Activated CD4-positive, alpha-beta memory T cell treated with anti-CD3 and anti-CD28 coated beads for 36 hours (primary cell): ENCODE measurements around the gene AP5M1. TPM values are rescaled to one million over a fixed set of nuclear protein-coding genes. Genes with fewer than 3 reads are reported as not detected.
A peak's percentile ranks its signal among the peaks of the same experiment; 100 is the strongest.
"Not testable (repeated sequence)": the region's sequence is repeated elsewhere in the genome, so short reads cannot be mapped to it uniquely, and the experiment has no call there.

Source experiments
- CTCF ChIA-PET: fragments of 350-600 bp; sonication (Branson Sonifier 250); formaldehyde crosslinking; loops from one replicate; lab custom pipeline; 2021; ENCODE audit warnings: antibody characterized with exemption, inconsistent platforms; lab: Charles Lee
- POLR2A ChIA-PET: fragments of 350-600 bp; sonication (Branson Sonifier 250); formaldehyde crosslinking; loops from one replicate; lab custom pipeline; 2021; ENCODE audit warnings: antibody characterized with exemption; lab: Charles Lee
- DNase-seq: peaks from one replicate; pipeline ENCODE4 v3.0.0-alpha.2; 2020
- H3K27ac Mint-ChIP-seq: one replicate; pipeline ENCODE4 v1.8.0; 2021; ENCODE audit warnings: mixed read lengths
- H3K27me3 Mint-ChIP-seq: one replicate; pipeline ENCODE4 v1.8.0; 2021; ENCODE audit warnings: mixed read lengths
- H3K36me3 Mint-ChIP-seq: one replicate; pipeline ENCODE4 v1.8.0; 2021; ENCODE audit warnings: mixed read lengths
- H3K4me1 Mint-ChIP-seq: one replicate; pipeline ENCODE4 v1.8.0; 2021; ENCODE audit warnings: low read depth, mixed read lengths
- H3K4me3 Mint-ChIP-seq: one replicate; pipeline ENCODE4 v1.8.0; 2021; ENCODE audit warnings: mild to moderate bottlenecking, mixed read lengths
- H3K9me3 Mint-ChIP-seq: one replicate; pipeline ENCODE4 v1.8.0; 2021; ENCODE audit warnings: mixed read lengths
- intact Hi-C: fragments of 100-400 bp; cut with micrococcal nuclease; formaldehyde crosslinking; loops from one replicate; pipeline ENCODE4 v1.15.1; 2023
- total RNA-seq, 2 experiments: library from RNA; stranded (reverse); gene quantifications; one replicate each; pipeline ENCODE4 v1.2.3, GENCODE V29; 2021

The AP5M1 gene, protein sequence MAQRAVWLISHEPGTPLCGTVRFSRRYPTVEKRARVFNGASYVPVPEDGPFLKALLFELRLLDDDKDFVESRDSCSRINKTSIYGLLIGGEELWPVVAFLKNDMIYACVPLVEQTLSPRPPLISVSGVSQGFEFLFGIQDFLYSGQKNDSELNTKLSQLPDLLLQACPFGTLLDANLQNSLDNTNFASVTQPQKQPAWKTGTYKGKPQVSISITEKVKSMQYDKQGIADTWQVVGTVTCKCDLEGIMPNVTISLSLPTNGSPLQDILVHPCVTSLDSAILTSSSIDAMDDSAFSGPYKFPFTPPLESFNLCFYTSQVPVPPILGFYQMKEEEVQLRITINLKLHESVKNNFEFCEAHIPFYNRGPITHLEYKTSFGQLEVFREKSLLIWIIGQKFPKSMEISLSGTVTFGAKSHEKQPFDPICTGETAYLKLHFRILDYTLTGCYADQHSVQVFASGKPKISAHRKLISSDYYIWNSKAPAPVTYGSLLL
- total RNA-seq, result 10 to 100 TPM; 27.7 to 31.1 TPM

DNA sequence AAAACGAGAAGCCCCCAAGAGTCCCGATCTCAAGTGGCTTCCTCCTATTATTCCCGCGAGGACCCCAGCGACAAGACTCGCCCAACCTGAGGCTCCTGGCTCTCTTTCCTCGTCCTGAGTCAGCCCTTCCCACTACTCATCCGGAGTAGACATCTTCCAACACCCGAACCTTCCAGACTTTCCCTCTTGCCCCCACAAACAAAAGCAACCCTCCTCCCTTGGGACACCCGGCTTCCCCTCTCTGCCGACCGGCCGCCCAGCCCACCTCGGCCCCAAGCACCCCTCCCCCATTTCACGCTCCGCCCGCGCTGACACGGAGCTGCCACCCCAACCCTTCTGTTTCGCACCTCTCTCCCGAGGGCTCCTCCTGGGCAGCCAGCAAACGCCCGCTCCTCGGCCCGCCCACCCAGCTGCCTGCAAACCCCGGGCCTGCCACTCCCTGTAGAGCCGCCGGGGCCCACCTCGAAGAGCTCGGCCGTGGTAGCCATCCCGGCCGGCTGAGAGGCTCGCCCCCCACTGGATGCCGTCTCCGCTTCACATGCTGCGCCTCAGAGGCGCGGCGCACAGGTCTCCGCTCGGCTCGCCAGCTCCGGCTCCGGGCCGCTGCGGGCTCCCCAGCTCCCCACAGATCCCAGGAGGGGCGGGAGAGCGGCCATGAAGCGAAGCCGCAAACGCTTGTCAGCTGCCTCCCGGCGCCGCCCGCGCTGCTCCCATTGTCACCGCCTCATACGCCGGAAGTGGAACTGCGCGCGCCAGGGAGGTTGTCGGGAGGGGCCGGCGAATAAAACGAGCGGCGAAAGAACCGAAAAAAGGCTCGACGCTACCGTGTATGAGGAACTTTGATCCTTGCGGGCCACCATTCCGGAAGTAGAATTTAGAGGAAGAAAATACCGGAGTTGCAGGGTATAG, at the start of gene AP5M1, which contains the start of gene EXOC5:
AP5M1 (plus strand) TSS at position 811 of the 909 bp plus-strand sequence. CDS start 344 bp downstream, outside the sequence.
EXOC5 (minus strand) TSS at position 745 of the 909 bp plus-strand sequence; CDS start at position 488, 257 bp downstream.
- ChIA-PET POLR2A (interaction anchor here (1.4 to 2.3 kb wide), 4 partner anchors 121 to 1159 kb away, joined by 4 to 8 read pairs (median 7); partner anchors contain the start of genes KIAA0586, NAA30 and TIMM9), CTCF (interaction anchor here (0.8 to 2.6 kb wide), 8 partner anchors 12 to 778 kb away, joined by 3 to 12 read pairs (median 4); partner anchors contain the start of gene TMEM260)
- Mint-ChIP-seq H3K9me3 (no peaks in the 10 kb centered on the region), H3K36me3 (no peaks in the 10 kb centered on the region), H3K27ac (peak within 1 kb of the TSS; percentile 99), H3K4me1 (peaks cover 48% of the 10 kb centered on the region), H3K4me3 (peak within 1 kb of the TSS; percentile 99), H3K27me3 (no peaks in the 10 kb centered on the region)
- peak; percentile 96 for DNase-seq
- intact Hi-C loops, result loop anchor here (1.0 to 5.0 kb wide), 6 partner anchors 122 to 1158 kb away; partner anchors contain the start of genes ARID4A, KIAA0586, NAA30 and PSMA3

DNA sequence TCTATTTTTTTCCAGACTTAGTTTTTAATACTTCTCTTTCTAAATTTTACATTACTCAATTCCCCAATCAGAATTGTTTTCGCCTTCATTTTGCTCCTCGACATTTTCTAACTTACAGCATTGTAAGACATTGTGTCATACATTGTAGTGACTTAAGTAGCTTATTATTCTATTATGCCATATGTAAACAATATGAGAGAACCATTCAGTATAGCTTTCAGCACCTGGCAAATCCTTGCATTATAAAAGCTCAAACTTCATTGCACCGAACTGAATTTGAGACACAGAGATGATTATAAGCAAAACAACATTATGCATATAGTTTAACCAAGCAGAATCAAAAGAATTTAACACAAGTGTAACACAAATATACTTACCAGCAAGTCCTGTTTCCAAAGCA, 46.8 kb upstream of the AP5M1 start:
- Mint-ChIP-seq H3K9me3 (no peaks in the 10 kb centered on the region), H3K36me3 (peaks cover 34% of the 10 kb centered on the region), H3K27ac (no peak overlapping the region), H3K4me3 (no peak overlapping the region), H3K4me1 (peaks cover 3% of the 10 kb centered on the region), H3K27me3 (no peaks in the 10 kb centered on the region)
- DNase-seq, result no peak
- intact Hi-C loops, result no loop called here
- ChIA-PET POLR2A (no interaction called here), CTCF (no interaction called here)

DNA sequence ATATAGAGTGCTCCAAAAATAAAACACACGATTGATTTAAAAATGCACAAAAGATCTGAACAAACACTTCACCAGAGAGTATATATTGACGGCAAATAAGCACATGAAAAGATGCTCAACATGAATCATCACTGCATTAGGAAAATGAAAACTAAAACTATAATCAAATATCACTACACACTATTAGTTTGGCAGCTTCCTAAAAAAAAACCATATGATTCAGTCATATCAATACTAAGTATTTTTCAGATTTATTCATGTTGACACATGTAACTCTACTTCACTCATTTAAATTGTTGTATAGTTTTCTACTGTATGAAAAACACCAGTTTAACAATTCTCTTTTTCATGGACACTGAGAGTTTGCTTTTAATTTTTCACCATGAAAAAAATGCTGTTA, 41.7 kb upstream of the AP5M1 start:
- intact Hi-C loops, result no loop called here
- Mint-ChIP-seq H3K27me3 (no peaks in the 10 kb centered on the region), H3K4me3 (no peak overlapping the region), H3K36me3 (peaks cover 42% of the 10 kb centered on the region), H3K4me1 (peaks cover 12% of the 10 kb centered on the region), H3K9me3 (peaks cover 4% of the 10 kb centered on the region), H3K27ac (no peak overlapping the region)
- POLR2A ChIA-PET, result no interaction called here
- CTCF ChIA-PET, result no interaction called here
- no peak for DNase-seq

DNA sequence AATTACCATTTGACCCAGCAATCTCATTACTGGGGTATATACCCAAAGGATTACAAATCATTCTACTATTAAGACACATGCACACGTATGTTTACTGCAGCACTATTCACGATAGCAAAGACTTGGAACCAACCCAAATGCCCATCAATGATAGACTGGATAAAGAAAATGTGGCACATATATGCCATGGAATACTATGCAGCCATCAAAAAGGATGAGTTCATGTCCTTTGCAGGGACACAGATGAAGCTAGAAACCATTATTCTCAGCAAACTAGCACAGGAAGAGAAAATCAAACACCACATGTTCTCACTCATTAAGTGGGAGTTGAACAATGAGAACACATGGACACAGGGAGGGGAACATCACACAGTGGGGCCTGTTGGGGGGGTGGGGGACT, 40.5 kb upstream of the AP5M1 start:
- H3K27me3 Mint-ChIP-seq, H3K9me3 Mint-ChIP-seq, H3K4me3 Mint-ChIP-seq, CTCF ChIA-PET, DNase-seq, intact Hi-C loops, H3K27ac Mint-ChIP-seq, POLR2A ChIA-PET: not testable (repeated sequence)
- H3K36me3 Mint-ChIP-seq, result peaks cover 47% of the 10 kb centered on the region
- peaks cover 12% of the 10 kb centered on the region for H3K4me1 Mint-ChIP-seq

DNA sequence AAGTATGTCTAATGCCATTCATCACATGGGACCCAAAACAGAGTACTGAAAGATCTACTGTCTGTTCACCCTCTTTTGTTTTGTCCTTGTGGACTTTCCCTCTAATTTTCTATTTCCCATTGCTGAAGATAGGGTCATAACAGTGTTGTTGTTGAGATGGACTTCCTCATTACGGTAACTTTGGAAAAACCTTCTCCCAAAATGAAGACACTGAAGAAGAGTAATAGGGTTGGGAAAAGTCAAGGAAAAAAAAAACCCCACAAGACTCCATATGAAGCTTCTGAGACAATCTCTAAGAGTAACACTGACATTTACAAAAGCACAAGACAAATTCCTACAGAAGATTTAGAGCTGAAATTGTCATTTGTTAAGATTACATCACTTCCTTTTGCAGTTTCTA, 36.8 kb upstream of the AP5M1 start:
- Mint-ChIP-seq H3K4me3 (no peak overlapping the region), H3K36me3 (peaks cover 39% of the 10 kb centered on the region), H3K4me1 (peaks cover 8% of the 10 kb centered on the region), H3K9me3 (peaks cover 4% of the 10 kb centered on the region), H3K27ac (no peak overlapping the region), H3K27me3 (no peaks in the 10 kb centered on the region)
- intact Hi-C loops, result no loop called here
- ChIA-PET CTCF (no interaction called here), POLR2A (no interaction called here)
- DNase-seq, result no peak

DNA sequence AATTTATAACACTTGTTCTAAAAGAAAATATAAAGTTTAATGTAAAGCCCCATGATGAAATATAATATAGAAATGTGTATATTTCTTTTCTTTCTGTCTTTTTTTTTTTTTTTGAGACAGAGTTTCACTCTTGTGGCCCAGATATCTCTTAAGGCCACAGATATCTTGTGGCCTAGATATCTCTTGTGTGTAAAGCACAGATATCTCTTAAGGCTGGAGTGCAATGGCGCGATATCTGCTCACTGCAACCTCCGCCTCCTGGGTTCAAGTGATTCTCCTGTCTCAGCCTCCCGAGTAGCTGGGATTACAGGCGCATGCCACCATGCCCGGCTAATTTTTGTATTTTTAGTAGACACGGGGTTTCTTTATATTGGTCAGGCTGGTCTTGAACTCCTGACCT, 28.7 kb upstream of the AP5M1 start:
- H3K27ac Mint-ChIP-seq, H3K36me3 Mint-ChIP-seq, intact Hi-C loops, H3K4me3 Mint-ChIP-seq, H3K9me3 Mint-ChIP-seq, CTCF ChIA-PET, POLR2A ChIA-PET, H3K27me3 Mint-ChIP-seq, H3K4me1 Mint-ChIP-seq, DNase-seq: not testable (repeated sequence)

DNA sequence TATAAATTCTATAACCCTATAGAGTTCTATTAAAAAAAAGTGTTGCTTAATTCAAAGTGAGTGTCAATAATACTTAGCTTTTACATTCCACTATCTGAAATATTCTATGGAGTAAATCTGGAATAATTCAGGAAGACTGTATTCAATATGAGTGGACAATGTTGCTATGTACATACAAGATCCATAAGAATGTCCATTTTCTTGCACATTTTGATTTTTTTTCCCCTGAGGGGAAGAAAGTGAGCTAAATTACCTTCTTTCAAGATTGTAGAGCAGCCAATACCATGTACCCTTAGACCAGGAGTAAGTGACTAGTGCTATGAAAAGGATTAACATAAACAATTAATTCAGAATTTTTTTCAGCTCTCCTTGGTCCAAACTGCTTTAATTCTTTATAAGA, 25.5 kb upstream of the AP5M1 start:
- Mint-ChIP-seq H3K36me3 (peaks cover 12% of the 10 kb centered on the region), H3K27ac (no peak overlapping the region)
- intact Hi-C loops, result no loop called here

DNA sequence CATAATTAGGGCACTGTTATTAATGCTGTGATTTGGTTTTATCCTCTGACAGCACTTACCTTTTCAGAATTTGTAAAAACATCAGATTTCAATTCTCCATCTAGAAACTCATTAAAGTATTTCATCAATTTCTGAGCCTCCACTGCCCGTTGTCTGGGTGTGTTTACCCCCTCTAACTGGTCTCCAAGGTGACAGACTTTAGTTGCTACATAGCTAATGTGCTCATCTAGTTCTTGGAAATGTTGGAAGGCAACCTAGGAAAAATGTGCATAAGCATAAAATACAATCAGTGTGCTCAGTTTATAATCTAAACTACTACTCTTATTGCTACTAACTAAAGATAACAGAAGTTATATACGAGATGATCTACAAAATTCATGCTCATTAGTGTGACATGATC, 24.7 kb upstream of the AP5M1 start:
- Mint-ChIP-seq H3K36me3 (peaks cover 12% of the 10 kb centered on the region), H3K4me3 (no peak overlapping the region), H3K27me3 (no peaks in the 10 kb centered on the region), H3K9me3 (no peaks in the 10 kb centered on the region), H3K4me1 (no peaks in the 10 kb centered on the region), H3K27ac (no peak overlapping the region)
- ChIA-PET CTCF (interaction anchor here (0.7 kb wide), 1 partner anchor 754 kb away, joined by 3 read pairs; no protein-coding TSS in a partner anchor), POLR2A (no interaction called here)
- DNase-seq, result no peak
- intact Hi-C loops, result no loop called here

More for the DNA sequence above, 25.5 kb upstream of the AP5M1 start:
- POLR2A ChIA-PET, result no interaction called here
- no peak overlapping the region for H3K4me3 Mint-ChIP-seq
- no peak for DNase-seq
- CTCF ChIA-PET, result interaction anchor here (0.7 kb wide), 1 partner anchor 753 kb away, joined by 3 read pairs; no protein-coding TSS in a partner anchor
- no peaks in the 10 kb centered on the region for H3K27me3 Mint-ChIP-seq
- no peaks in the 10 kb centered on the region for H3K9me3 Mint-ChIP-seq
- H3K4me1 Mint-ChIP-seq, result no peaks in the 10 kb centered on the region

DNA sequence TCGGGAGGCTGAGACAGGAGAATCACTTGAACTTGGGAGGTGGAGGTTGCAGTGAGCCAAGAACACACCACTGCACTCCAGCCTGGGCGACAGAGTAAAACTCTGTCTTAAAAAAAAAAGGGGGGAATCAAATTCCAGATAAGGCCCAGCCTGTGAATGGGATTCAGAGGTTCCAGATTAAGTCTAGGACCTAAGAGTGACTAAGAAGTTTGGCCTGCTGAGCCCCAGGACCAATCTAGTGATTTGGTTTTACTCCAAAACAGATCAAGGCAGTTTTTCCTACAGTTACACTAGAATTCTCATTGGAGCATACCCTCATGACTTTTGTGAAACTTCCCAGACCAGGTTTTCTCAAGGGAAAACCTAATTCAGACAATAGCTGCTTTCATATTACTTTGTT, 22.8 kb upstream of the AP5M1 start:
- H3K36me3 Mint-ChIP-seq, result peaks cover 12% of the 10 kb centered on the region
- intact Hi-C loops, result no loop called here
- H3K4me3 Mint-ChIP-seq, result no peak overlapping the region
- H3K9me3 Mint-ChIP-seq, result no peaks in the 10 kb centered on the region
- CTCF ChIA-PET, result no interaction called here
- H3K27me3 Mint-ChIP-seq, result no peaks in the 10 kb centered on the region
- no peak overlapping the region for H3K27ac Mint-ChIP-seq
- DNase-seq, result no peak
- H3K4me1 Mint-ChIP-seq, result peaks cover 2% of the 10 kb centered on the region
- POLR2A ChIA-PET, result no interaction called here

DNA sequence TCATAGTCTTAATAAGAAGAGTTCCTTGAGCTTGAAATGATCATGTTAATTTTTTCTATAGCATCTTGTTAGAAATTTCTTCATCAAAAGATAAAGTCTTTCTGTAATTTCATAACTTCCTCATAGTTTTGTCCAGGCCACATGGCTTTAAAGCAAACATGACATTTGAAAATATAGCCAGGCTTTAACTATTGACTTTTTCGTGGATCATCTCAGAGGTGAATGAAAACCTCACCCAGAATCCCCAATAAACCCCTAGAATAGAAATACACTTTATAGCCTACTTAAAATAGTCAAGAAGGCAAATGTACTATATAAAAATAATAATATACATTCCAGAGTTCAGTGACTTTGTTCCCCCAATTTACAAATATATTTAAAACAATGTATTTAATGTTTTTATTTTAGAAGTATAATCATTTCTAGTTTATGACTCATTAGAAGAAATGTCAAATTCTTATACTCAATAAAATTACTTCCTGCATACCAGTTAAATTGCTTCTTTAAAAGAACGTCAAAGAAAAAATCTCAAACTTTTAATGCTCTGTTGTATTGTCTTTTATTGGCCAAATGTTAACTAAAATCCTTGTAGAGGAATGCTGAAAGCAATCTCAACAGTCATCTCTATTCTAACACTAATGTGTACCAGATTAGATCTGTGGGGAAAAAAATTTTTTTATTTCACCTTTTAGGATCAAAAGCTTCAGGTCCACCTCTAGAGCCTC, 21.7 kb upstream of the AP5M1 start:
- POLR2A ChIA-PET, result interaction anchor here (0.6 kb wide), 1 partner anchor 116 kb away, joined by 4 read pairs; no protein-coding TSS in a partner anchor
- Mint-ChIP-seq H3K4me1 (peaks cover 6% of the 10 kb centered on the region), H3K36me3 (peaks cover 12% of the 10 kb centered on the region), H3K27me3 (no peaks in the 10 kb centered on the region), H3K4me3 (no peak overlapping the region), H3K27ac (no peak overlapping the region), H3K9me3 (no peaks in the 10 kb centered on the region)
- CTCF ChIA-PET, result no interaction called here
- intact Hi-C loops, result no loop called here
- DNase-seq, result no peak

DNA sequence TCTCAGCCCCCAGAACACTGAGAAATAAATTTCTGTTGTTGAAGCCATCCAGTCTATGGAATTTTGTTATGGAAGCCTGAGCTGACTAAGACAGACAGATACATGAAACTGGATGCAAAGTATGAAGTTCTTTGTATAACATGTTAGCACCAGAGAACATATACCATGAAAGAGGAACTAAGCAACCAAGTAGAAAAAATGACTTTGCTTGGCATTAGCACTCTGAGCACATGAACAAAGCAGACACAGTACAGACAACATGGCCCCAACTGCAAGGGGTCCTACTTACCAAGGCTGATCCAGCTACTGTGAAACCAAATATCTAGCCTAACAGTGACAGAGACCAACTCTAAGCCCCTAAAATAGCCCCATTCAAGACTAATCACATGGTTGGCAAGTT, 13.9 kb upstream of the AP5M1 start:
- Mint-ChIP-seq H3K36me3 (peaks cover 25% of the 10 kb centered on the region), H3K4me1 (peaks cover 37% of the 10 kb centered on the region), H3K9me3 (peaks cover 3% of the 10 kb centered on the region), H3K4me3 (no peak overlapping the region), H3K27ac (no peak overlapping the region), H3K27me3 (no peaks in the 10 kb centered on the region)
- DNase-seq, result no peak
- intact Hi-C loops, result no loop called here
- ChIA-PET POLR2A (no interaction called here), CTCF (interaction anchor here (0.6 kb wide), 1 partner anchor 1543 kb away, joined by 3 read pairs; no protein-coding TSS in a partner anchor)
